Left lung (tissue), 10 donors: ENCODE results near the gene PDE1A. TPM values are rescaled to one million over a fixed set of nuclear protein-coding genes. Genes with fewer than 3 reads are reported as not detected.

ENCODE experiments used
- ATAC-seq: fragments of 200-7000 bp; cut with Tn5 transposase; one replicate; pipeline ENCODE4 v1.9.1; 2020; ENCODE audit warnings: moderate library complexity
- DNase-seq, 4 donors: peaks; one replicate each; pipeline ENCODE4 v3.0.0-alpha.2; 2013 to 2020
- H3K27ac ChIP-seq, 2 donors: fragments of 200-600 bp; sonication (generic) in 1 of 2; one replicate each; pipeline versions ENCODE4 v1.5.0 to v1.8.0; 2020 to 2021
- H3K27me3 ChIP-seq, 2 donors: fragments of 200-600 bp; sonication (generic) in 1 of 2; one replicate each; pipeline versions ENCODE4 v1.5.0 to v1.8.0; 2020 to 2021
- H3K36me3 ChIP-seq, 2 donors: fragments of 200-600 bp; sonication (generic) in 1 of 2; one replicate each; pipeline versions ENCODE4 v1.5.0 to v1.8.0; 2020 to 2021
- H3K4me1 ChIP-seq, 2 donors: fragments of 200-600 bp; one replicate each; pipeline ENCODE4 v1.8.0; 2021
- H3K4me3 ChIP-seq, 2 donors: fragments of 200-600 bp; sonication (generic) in 1 of 2; one replicate each; pipeline versions ENCODE4 v1.5.0 to v1.8.0; 2020 to 2021; ENCODE audit warnings: mild to moderate bottlenecking in 1 of 2
- H3K9me3 ChIP-seq, 2 donors: fragments of 200-600 bp; sonication (generic) in 1 of 2; one replicate each; pipeline versions ENCODE4 v1.5.0 to v1.8.0; 2020 to 2021
- CTCF ChIP-seq, 2 donors: fragments of 200-600 bp; sonication (generic) in 1 of 2; IDR thresholded peaks; one replicate each; pipeline versions ENCODE4 v1.5.0 to v1.8.0; 2021; ENCODE audit warnings: antibody characterized with exemption in 2 of 2
- intact Hi-C, 2 donors: fragments of 100-400 bp; cut with DNase I; formaldehyde crosslinking; loops; one replicate each; pipeline versions ENCODE4 v1.11.2 to v1.14.2; 2022
- polyA plus RNA-seq, 6 donors: library from polyadenylated mRNA; unstranded; fragments of 120-200 nt; gene quantifications; one replicate each; pipeline ENCODE4 v1.2.1, GENCODE V29; 2013; ENCODE audit not compliant: insufficient read length in 6 of 6
- total RNA-seq, 2 donors: library from RNA; stranded (reverse); fragmentation: NEBNext Ultra II Directional; extraction: Animal tissue kit (Norgen Biotek cat#: 25700); gene quantifications; one replicate each; pipeline ENCODE4 v1.2.1, GENCODE V29; 2021
- donor health status: DM: no; HTN: yes; CAD: no.
- donor health status: DM: no; HTN: no; CAD: no.

PDE1A gene
- total and polyA plus RNA-seq, 8 donors = 4.6 to 16.3 (median 13.2) TPM

- no peak for ATAC-seq
- H3K4me1 ChIP-seq = no peaks in the 10 kb centered on the region
- no peaks in the 10 kb centered on the region for H3K9me3 ChIP-seq
- no peak for DNase-seq
- H3K27ac ChIP-seq = no peak overlapping the region
- no peaks in the 10 kb centered on the region for H3K36me3 ChIP-seq
- no peaks in the 10 kb centered on the region for H3K27me3 ChIP-seq
- intact Hi-C loops = no loop called here
- TF ChIP-seq CTCF (IDR thresholded peaks at IDR 0.05) = no peak
- no peak overlapping the region for H3K4me3 ChIP-seq
These were observed 126.2 kb downstream of the PDE1A start for GRCh38 chr2:182300608-182301007.

GRCh38 chr2:182299632-182300031, 127.2 kb downstream of the PDE1A start:
- intact Hi-C loops = no loop called here

GRCh38 chr2:182298456-182298855, 128.4 kb downstream of the PDE1A start:
- Histone ChIP-seq H3K36me3 (no peaks in the 10 kb centered on the region), H3K9me3 (no peaks in the 10 kb centered on the region), H3K4me3 (no peak overlapping the region), H3K27ac (no peak overlapping the region), H3K27me3 (no peaks in the 10 kb centered on the region), H3K4me1 (no peaks in the 10 kb centered on the region)
- intact Hi-C loops = no loop called here
- no peak for TF ChIP-seq CTCF (IDR thresholded peaks at IDR 0.05)
- DNase-seq (no peak), ATAC-seq (no peak)

More at GRCh38 chr2:182299632-182300031, 127.2 kb downstream of the PDE1A start:
- no peak overlapping the region for H3K4me3 ChIP-seq
- H3K27ac ChIP-seq = no peak overlapping the region
- DNase-seq (no peak), ATAC-seq (no peak)
- TF ChIP-seq CTCF (IDR thresholded peaks at IDR 0.05) = no peak
- H3K27me3 ChIP-seq = no peaks in the 10 kb centered on the region
- H3K4me1 ChIP-seq = no peaks in the 10 kb centered on the region
- no peaks in the 10 kb centered on the region for H3K9me3 ChIP-seq
- H3K36me3 ChIP-seq = no peaks in the 10 kb centered on the region

GRCh38 chr2:182291296-182291695, 135.5 kb downstream of the PDE1A start:
- TF ChIP-seq CTCF (IDR thresholded peaks at IDR 0.05) = no peak
- ATAC-seq (no peak), DNase-seq (no peak)
- Histone ChIP-seq H3K9me3 (no peaks in the 10 kb centered on the region), H3K4me3 (no peak overlapping the region), H3K4me1 (no peaks in the 10 kb centered on the region), H3K36me3 (no peaks in the 10 kb centered on the region), H3K27ac (no peak overlapping the region), H3K27me3 (no peaks in the 10 kb centered on the region)
- intact Hi-C loops = no loop called here

- DNase-seq (no peak), ATAC-seq (no peak)
- Histone ChIP-seq H3K4me3 (no peak overlapping the region), H3K9me3 (no peaks in the 10 kb centered on the region), H3K36me3 (no peaks in the 10 kb centered on the region), H3K4me1 (no peaks in the 10 kb centered on the region), H3K27me3 (no peaks in the 10 kb centered on the region), H3K27ac (no peak overlapping the region)
- TF ChIP-seq CTCF (IDR thresholded peaks at IDR 0.05) = no peak
- intact Hi-C loops = no loop called here
These were observed 143.3 kb downstream of the PDE1A start for GRCh38 chr2:182283512-182283911.
